Measurements from ENCODE around the gene ATAD5. TPM values are rescaled to one million over a fixed set of nuclear protein-coding genes. Genes with fewer than 3 reads are reported as not detected.
"Not testable (repeated sequence)": the region's sequence is repeated elsewhere in the genome, so short reads cannot be mapped to it uniquely, and the experiment has no call there.

The ATAD5 gene
- total RNA-seq, 1 donor from 2014 or later = 3.7 TPM

DNA sequence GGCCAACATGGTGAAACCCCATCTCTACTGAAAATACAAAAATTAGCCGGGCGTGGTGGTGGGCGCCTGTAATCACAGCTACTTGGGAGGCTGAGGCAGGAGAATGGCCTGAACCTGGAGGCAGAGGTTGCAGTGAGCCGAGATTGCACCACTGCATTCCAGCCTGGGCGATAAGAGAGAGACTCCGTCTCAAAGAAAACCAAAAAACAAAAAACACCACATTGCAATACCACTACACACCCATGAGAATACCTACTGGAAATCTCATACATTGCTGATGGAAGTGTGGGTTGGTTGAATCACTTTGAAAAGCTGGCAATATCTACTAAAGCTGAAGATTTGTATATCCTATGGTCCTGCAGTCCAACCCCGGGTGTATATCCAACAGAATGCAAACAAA lies 78.4 kb downstream of the ATAD5 start:
- not testable (repeated sequence) for DNase-seq (ENCODE audit: extremely low read depth, low read depth, low spot score)

DNA sequence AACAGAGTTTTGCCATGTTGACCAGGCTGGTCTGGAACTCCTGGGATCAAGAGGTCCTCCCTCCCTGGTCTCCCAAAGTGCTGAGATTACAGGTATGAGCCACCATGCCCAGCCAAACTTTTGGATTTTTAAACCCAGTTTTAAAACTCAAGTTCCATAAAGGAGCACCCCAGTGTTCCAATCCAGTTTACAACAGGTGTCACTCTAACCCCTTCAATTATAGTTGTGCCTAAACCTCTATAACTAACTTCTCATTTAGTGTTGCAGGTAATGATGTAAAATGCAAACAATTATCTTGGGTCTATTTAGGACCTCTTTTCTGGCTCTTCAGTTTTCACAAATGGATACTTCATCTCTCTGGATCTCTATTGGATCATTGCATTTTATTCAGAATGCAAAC lies 82.2 kb downstream of the ATAD5 start:
- no peak for DNase-seq (ENCODE audit: extremely low read depth, low read depth, low spot score)

DNA sequence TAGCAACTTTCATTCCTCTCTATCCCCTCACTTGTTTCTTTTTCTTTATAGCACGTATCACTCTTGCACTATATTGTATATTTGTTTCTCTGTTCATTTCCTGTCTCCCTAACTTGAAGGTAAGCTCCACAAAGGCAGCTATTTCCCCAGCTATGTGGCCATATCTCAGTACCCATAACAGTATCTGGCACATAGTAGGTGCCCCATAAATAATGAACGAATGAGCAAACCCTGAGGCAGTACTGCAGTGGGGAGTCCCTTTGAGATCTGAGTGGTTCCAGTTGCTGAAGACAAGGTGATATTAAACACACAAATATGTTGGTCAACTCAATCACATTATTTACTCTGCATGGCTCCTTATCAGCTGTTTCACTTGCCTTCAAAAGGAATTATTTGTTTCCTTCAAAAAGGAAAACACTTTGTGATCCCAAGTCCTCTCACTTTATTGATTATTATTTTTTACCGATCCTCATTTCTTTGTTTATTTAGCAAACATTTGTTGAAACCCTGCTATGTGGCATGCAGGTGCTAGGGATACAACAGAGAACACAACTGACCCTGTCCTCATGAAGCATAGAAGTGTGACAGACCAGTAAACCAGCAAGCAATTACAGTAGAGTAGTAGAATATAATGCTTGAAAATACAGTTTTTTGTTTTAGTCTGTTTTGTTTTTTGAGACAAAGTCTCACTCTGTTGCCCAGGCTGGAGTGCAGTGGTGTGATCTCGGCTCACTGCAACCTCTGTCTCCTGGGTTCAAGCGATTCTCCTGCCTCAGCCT lies 84.3 kb downstream of the ATAD5 start:
- DNase-seq (ENCODE audit: extremely low read depth, low read depth, low spot score) = no peak

DNA sequence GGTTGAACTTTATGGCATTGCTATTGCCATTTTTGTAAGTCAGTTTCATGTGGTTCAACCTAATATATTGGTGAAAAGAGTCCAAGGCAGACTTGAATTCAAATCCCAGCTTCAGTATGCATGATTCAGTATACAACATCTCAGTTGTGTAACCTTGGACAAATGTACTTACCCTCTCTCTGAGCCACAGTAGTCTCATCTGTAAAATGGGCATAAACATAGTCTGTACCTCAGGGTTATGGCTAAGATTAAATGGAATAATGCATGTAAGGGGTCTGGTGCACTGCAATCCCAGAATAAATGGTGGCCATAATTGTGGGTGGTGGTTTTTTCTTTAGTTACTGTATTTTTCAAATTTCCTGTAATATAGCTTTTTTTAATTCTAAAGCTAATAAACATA lies 85.3 kb downstream of the ATAD5 start:
- DNase-seq (ENCODE audit: extremely low read depth, low read depth, low spot score) = no peak

DNA sequence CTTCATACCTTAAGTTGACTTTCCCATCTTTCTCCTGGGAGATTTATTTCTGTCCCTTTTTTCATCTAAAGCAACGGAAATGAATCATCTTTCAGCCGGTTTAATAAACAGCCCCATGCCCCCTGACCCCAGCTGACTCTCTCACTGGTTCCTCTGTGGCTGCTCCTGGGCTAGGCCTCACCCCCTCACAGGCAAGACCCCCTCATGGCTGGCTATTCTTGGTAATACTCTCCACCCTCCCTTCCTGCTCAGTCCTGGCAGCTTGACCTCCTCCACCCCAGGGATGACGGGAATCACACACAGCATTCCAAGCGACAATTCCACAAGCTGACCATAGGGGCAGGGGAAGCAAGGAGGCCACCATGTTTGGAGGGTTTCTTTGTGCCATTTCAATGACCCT lies 88.5 kb downstream of the ATAD5 start:
- no peak for DNase-seq (ENCODE audit: extremely low read depth, low read depth, low spot score)

DNA sequence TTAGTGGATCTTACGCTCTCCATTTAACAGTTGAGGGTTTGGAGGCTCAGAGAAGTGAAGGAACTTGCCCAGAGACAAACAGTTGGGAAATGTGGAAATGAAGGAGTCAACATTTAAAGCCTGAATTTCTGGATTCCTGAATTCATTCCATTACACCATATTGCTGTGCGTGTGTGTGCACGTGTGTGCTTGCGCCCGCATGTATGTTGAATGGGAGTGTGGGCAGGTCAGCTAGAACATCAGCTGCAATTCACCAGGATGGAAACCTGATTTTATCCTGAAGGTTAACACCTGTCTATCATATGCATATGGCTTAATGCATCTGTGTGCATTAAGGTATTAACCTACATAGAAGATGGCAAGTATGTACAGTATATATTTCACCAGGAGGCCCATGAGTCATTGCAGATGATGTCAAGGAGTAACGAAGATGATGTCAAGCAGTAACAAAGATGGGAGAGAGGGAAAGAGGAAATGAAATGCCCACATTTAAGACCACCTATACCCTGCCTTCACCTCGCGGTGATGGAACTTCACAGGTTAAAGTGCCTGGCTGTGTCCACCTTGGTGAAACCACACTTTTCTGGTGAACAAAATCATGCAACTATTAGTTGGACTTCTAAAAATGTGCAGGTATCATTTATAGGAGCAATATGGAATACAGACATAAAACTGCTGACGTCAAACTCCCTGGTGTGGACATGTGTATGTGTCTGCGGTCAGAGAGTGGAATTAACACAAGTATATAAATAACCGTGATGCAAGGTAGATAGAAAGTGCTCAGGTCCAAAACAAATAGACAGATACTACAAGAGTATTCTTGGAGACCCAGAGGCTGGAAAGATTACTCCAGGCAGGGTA lies 89.1 kb downstream of the ATAD5 start:
- DNase-seq (ENCODE audit: extremely low read depth, low read depth, low spot score) = no peak

DNA sequence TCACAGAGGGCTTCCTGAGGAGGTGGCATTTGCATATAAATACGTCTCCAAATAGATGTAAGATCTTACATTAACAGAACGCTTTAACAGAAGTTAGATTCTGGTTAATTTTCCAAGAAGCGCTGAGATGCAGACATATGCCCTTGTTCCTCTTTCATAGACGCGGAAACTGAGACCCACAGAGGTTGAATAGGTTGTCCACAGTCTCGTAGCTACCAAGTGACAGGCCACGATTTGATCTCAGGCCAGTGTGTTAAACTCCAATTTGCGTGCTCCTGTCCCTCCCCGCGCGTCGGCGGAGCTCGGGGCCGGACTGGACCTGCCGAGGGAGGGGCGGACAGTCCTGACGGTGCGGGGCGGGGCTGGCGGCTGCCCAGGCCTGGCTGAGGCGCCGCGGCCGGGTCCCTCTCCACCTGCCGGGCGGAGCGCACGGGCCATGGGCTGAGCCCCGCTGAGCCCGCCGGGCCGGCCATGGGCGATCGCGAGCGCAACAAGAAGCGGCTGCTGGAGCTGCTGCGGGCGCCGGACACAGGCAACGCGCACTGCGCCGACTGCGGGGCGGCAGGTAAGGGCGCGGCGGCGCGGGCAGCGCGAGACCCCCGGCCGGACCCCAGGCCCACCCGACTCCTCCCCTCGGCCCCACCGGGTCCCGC lies 89.9 kb downstream of the ATAD5 start, which contains the start of gene ADAP2:
Gene ADAP2, plus strand, starts transcription at position 402 of the 653 bp plus-strand sequence. Its CDS starts 70 bp downstream, at position 472.
- DNase-seq (ENCODE audit: extremely low read depth, low read depth, low spot score) = no peak

DNA sequence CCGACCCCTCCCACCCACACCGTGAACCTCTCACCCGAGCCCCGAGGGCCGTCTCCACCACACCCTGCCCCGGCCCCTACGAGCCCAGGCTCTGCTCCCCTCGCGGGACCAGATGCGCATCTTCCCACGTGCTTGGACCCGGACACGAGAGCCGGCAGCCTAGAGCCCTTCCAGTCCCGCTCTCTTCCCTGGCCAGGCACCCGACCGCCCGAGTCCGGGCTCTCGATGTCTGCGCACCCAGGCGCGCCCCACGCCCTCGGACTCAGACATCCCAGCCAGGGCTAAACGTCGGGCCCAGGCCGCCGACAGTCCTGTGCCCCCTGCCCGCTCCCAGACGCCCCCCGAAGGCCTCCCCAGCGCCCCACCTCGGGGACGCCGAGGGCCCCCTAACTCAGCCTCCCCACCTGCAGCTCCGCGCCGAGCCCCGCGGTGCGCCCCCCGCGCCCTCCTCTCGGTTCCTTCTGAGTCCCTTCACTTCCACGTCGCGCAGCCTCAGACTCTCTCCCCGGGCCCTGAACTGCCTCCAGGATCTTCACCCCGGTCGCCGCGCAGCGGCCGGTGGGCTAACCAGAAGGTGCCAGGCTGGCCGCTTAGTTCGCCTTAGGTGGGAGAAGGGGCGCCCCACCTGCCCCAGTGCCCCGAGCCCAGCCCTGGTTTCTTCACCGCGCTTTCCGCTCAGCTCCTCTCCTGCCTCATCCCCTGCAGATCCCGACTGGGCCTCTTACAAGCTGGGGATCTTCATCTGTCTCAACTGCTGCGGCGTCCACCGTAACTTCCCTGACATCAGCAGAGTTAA lies 90.7 kb downstream of the ATAD5 start:
- no peak for DNase-seq (ENCODE audit: extremely low read depth, low read depth, low spot score)

DNA sequence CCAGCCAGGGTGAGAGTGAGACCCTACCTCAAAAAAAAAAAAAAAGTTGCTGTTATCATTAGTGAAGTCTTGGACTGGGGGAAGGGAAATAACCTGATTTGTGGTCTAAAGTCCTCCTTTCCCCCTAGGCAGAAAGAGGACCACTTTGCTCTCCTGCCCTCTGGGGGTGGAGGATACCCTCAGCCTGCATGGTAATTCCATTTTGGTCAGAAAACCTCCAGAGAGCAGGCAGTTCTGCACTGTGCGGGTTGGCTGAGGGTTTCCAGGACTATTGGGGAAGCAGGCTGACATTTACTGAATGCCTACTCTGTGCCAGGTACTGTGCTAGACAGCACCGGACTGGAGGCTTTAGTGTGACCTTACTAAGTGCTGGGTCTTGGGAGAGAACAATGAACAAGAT lies 92.6 kb downstream of the ATAD5 start:
- no peak for DNase-seq (ENCODE audit: extremely low read depth, low read depth, low spot score)

DNA sequence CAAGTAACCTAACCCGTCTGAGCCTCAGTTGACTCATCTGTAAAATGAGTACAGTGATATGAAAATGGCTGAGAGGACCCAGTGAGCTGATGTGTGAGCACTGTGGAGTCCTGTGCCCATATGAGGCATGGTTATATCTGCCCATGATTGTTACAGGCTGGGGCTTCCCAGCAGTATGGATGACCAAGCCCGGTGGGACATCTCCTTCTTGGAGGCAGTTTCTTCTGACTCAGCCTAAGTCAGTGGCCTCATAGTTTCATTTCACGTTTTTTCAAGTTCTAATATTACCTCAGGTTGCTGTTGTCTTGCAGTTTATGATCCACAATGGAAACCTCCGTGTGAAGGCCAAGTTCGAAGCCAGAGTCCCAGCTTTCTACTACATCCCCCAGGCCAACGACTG lies 94.8 kb downstream of the ATAD5 start:
- no peak for DNase-seq (ENCODE audit: extremely low read depth, low read depth, low spot score)

DNA sequence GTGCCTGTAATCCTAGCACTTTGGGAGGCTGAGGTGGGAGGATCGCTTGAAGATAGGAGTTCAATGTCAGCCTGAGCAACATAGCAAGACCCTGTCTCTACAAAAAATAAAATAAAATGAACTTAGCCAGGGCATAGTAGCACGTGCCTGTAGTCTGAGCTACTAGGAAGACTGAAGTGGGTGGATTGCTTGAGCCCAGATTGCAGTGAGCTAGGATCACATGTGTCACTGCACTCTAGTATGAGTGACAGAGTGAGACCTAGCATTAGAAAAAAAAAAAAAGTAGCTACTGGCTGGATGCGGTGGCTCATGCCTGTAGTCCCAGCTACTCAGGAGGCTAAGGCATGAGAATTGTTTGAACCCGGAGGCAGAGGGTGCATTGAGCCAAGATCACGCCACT lies 96.0 kb downstream of the ATAD5 start:
- no peak for DNase-seq (ENCODE audit: extremely low read depth, low read depth, low spot score)

DNA sequence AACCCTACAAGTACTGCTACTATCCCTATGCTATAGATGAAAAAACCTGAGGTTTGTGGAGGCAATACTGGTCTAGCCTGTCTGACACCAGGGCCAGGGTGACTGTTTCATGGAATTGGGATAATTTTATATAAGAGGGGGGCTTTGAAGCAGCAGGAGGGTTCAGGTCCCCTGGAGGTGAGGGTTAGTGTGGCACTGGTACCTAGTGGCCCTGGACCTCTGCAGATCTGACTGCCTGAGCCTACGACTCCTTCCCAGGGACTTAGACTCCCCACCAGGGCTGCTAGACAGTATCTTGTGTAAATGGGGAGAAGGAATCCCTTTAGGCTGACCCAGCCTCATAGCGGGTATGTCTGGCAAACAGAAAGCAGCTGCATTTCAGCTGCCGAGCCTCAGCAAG lies 96.8 kb downstream of the ATAD5 start:
- no peak for DNase-seq (ENCODE audit: extremely low read depth, low read depth, low spot score)

DNA sequence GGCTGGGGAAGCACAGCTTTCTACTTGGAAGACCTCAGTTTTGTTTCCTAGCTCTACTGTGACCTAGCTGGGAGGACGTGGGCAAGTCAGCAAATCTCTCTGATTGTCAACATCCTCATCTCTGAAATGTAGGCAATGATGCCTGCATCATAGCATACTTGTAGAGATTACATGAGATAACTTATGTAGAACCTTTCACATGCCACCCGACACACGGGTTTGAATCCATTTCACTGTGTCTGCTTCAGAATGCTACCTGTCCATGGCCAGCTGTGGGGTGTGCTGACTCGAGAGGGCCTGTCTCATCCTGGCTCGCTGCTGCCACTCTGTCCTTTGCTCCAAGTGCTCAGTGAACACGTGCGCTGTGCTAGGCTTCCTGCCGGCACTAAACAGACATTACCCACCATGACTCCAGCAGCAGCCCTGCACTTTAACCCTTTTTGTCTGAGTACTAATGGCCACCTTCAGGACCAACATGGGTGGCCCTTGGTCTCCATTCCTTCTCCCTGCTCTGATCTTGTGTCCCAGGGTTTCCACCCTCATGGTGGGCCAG lies 97.4 kb downstream of the ATAD5 start:
- no peak for DNase-seq (ENCODE audit: extremely low read depth, low read depth, low spot score)

DNA sequence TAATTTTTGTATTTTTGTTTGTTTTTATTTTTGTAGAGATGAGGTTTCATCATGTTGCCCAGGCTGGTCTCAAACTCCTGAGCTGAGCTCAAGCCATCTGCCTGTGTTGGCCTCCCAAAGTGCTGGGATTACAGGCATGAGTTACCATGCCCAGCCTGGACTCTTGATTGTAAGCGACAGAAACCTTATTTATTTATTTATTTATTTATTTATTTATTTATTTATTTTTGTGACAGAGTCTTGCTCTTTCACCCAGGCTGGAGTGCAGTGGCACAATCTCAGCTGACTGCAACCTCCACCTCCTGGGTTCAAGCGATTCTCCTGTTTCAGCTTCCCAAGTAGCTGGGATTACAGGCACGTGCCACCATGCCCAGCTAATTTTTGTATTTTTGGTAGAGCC lies 98.1 kb downstream of the ATAD5 start:
- DNase-seq (ENCODE audit: extremely low read depth, low read depth, low spot score) = not testable (repeated sequence)

DNA sequence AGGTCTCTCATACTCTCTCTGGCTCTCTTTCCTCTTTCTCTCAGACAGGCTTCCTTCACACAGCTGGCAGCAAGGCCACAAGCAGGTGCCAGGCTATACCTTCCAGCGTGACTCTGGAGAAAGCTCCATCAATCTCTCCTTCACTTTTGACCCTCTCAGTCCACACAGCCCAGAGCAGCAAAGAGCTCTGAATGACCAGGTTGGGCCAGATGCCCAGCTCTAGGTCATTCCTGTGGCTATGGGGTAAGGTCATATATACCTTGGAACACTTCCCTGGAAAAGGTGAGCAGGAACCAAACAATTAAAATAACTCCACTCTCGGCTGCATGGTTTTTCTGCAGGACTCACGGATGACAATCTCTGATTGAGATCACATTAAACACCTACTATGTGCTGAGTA lies 98.7 kb downstream of the ATAD5 start:
- DNase-seq (ENCODE audit: extremely low read depth, low read depth, low spot score) = no peak

DNA sequence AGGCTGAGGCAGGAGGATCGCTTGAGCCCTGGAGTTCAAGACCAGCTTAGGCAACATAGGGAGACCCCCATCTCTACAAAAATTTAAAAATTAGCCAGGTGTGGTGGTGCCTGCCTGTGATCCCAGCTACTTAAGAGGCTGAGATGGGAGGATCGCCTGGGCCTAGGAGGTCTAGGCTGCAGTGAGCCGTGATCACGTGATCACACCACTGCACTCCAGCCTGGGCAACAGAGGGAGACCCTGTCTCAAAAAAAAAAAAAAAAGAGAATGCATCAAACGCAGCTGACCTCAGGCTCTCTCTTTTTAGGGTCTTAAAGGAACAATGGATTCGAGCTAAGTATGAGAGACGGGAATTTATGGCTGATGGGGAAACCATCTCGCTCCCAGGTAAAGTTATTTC lies 99.8 kb downstream of the ATAD5 start:
- DNase-seq (ENCODE audit: extremely low read depth, low read depth, low spot score) = not testable (repeated sequence)

DNA sequence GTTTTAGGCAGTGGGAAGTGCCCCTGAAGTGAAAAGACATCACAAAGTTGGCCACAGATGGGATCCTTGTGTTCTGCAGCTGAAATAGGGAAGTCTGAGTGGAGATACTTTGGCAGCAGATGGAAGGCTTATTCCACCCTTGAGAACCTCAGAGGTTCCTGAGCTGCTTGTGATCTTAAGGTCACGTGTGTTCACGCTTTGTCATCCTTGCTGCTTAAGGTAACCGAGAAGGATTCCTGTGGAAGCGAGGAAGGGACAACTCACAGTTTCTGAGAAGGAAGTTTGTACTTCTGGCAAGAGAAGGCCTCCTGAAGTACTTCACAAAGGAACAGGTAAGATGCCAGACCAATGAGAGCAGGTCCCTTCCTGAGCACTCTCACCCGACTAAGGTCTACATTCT lies 102.2 kb downstream of the ATAD5 start:
- DNase-seq (ENCODE audit: extremely low read depth, low read depth, low spot score) = no peak

DNA sequence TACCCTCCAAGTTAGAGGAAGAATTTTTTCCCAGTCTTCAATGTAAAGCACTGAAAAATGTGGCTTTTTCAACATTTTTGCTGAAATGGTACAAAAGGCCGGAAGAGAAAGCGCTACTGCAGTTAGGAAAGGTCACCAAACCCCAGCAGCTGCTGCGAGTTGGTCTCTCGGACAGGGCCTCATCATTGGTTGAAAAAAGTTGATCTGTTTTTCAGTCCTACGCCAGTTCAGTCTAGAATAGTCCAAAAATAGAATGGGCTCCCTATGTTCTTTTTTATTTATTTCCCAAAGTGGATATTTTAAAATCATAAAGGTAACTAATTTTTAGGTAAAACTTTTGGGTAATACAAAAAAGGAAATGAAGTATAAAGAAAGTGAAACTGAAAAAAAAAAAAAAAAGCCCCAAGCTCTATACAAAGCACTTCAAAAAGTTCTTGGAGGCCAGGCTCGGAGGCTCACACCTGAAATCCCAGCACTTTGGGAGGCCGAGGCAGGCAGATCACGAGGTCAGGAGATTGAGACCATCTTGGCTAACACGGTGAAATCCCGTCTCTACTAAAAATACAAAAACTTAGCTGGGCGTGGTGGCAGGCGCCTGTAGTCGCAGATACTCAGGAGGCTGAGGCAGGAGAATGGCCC lies 107.4 kb downstream of the ATAD5 start:
- no peak for DNase-seq (ENCODE audit: extremely low read depth, low read depth, low spot score)

DNA sequence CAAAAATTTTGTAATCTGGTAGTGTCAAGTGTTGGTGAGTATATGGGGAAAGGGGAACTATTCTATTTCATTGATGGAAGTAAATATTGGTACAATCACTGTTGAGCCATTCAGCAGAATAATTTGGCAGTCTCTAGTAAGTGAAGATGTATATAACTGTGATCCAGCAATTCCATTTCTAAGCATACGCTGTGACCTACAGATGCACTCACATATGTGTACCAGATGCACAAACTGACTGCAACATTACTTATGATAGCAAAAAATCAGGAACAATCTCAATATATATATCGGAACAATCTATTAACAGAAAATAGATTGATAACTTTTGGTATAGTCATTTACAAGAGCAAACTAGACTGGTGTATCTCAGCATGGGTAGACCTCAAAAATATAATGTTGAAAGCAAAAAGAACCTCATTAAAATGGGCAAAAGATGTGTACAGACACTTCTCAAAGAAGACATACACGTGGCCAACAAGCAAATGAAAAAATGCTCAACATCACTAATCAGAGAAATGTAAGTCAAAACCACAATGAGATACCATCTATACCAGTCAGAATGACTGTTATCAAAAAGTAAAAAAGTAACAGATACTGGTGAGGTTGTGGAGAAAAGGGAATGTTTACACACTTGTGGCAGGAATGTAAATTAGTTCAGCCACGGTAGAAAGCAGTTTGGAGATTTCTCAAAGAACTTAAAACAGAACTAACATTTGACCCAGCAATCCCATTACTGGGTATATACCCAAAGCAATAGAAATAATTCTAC lies 110.7 kb downstream of the ATAD5 start:
- DNase-seq (ENCODE audit: extremely low read depth, low read depth, low spot score) = no peak
